Stomach smooth muscle (tissue), 2 donors: ENCODE data around the gene NAA80.
"Not testable (repeated sequence)": the region's sequence is repeated elsewhere in the genome, so short reads cannot be mapped to it uniquely, and the experiment has no call there.

Source experiments
- H3K27ac ChIP-seq: one replicate; pipeline ENCODE4 v1.7.0; 2013; ENCODE audit warnings: mild to moderate bottlenecking, low read length, inconsistent platforms
- H3K27me3 ChIP-seq, 2 donors: one replicate each; pipeline ENCODE4 v1.7.0; 2013; ENCODE audit warnings: low read length in 2 of 2; ENCODE audit not compliant: insufficient read depth in 2 of 2, control insufficient read depth in 1 of 2
- H3K36me3 ChIP-seq, 2 donors: one replicate each; pipeline ENCODE4 v1.7.0; 2013; ENCODE audit warnings: low read length in 2 of 2; ENCODE audit not compliant: control insufficient read depth in 2 of 2, insufficient read depth in 2 of 2
- H3K4me1 ChIP-seq: one replicate; pipeline ENCODE4 v1.7.0; 2013; ENCODE audit warnings: low read length; ENCODE audit not compliant: control insufficient read depth, insufficient read depth
- H3K4me3 ChIP-seq, 2 donors: one replicate each; pipeline ENCODE4 v1.7.0; 2013; ENCODE audit warnings: low read length in 2 of 2
- H3K9ac ChIP-seq, 2 donors: one replicate each; pipeline ENCODE4 v1.7.0; 2013; ENCODE audit warnings: low read length in 2 of 2, mild to moderate bottlenecking in 1 of 2
- H3K9me3 ChIP-seq, 2 donors: one replicate each; pipeline ENCODE4 v1.7.0; 2013; ENCODE audit warnings: low read length in 2 of 2; ENCODE audit not compliant: control insufficient read depth in 2 of 2
- donor health status: healthy.
- donor health status: Pancreatic carcinoma.

NAA80 gene

DNA sequence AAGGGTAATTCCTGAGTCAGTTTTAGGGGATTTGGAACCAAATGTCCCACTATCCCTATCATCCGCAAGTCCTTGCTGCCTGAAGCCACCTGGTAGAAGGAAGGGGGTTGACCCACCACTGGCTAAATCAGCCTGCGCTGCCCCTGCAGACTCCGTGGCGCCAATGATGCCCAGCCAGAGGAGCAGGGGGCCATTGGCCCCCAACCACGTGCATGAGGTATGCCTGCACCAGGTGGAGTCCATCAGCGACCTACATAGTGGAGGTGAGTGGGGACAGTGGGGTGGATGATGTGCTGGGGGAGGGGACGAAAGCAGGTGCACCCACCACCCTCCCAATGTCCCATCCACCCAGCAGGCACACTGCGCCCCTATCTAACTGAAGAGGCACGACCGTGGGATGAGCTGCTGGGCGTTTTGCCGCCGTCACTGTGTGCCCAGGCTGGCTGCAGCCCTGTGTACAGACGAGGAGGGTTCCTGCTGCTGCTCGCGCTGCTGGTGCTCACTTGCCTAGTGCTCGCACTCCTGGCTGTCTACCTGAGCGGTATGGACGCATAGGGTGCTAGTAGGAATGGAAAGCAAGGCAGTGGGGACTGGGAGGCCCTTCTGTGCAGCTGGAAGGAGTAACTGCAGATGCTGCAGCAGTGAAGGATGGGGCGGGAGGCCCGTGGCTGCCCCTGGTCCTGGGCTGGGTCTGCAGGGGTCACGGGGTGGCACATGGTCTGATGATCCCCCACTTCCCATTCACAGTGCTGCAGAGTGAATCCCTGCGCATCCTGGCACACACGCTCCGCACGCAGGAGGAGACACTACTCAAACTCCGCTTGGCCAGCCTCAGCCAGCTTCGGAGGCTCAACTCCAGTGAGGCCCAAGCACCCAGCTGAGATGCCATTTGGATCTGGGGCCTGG, 12.6 kb downstream of the NAA80 start:
- no peak overlapping the region for H3K4me3 ChIP-seq
- no peaks in the 10 kb centered on the region for H3K27me3 ChIP-seq
- peaks cover 28 to 30% of the 10 kb centered on the region in 2 donors for H3K36me3 ChIP-seq
- no peak overlapping the region for H3K9ac ChIP-seq
- H3K27ac ChIP-seq, result no peak overlapping the region
- peaks cover 12% of the 10 kb centered on the region for H3K4me1 ChIP-seq
- no peaks in the 10 kb centered on the region for H3K9me3 ChIP-seq

DNA sequence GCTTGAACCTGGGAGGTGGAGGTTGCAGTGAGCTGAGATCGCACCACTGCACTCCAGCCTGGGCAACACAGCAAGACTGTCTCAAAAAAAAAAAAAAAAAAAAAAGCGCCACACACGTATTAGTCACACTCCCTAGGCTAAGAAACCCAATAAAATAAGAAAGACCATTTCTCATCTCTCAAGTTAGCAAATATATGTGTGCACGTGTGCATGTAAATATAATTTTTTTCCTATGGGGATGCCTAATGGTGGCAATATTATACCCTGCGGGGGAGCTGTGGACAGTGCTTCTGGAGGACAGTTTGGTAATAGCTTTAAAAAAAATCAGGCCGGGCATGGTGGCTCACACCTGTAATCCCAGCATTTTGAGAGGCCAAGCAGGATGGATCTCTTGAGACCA, 15.1 kb downstream of the NAA80 start:
- H3K9ac ChIP-seq, H3K4me1 ChIP-seq, H3K9me3 ChIP-seq, H3K4me3 ChIP-seq, H3K27me3 ChIP-seq, H3K27ac ChIP-seq: not testable (repeated sequence)
- peaks cover 17% of the 10 kb centered on the region in 2 donors for H3K36me3 ChIP-seq

DNA sequence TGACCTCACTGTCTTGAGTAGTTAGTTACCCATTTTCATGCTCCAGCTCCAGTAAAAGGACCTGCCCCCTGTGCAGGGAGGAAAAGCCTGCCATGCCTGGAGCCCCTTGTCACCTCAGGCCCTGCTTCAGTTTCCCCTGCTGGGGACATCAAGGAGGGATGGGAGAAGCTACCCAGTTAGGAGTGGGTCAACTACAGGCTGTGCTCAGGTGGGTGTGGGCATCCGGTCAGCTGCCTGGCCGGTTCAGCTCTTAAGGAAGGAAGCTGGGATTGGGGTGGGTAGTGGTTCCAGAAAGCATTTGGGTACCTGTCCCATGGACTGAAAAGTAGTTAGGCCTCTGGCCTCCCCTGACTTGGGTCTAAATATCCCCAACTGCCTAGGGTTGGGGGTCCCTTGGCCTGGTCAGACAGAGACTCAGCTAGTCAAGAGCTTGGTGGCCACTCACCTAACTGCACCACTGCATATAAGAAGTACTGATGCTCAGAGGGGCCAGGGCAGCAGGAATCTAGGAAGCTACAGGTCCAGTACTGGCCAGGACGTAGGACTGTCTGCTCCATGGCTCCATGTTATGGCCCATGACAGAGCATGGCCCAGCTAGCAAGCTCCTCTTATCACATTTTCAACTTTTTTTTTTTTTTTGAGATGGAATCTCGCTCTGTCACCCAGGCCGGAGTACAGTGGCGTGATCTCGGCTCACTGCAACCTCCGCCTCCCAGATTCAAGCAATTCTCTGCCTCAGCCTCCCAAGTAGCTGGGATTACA, 19.8 kb downstream of the NAA80 start:
- H3K27me3 ChIP-seq, result peaks cover 5 to 8% of the 10 kb centered on the region in 2 donors
- H3K27ac ChIP-seq, result no peak overlapping the region
- H3K4me3 ChIP-seq, result no peak overlapping the region
- H3K9ac ChIP-seq, result peak overlapping the region; percentile 3 to 21
- H3K36me3 ChIP-seq, result no peaks in the 10 kb centered on the region
- no peaks in the 10 kb centered on the region for H3K9me3 ChIP-seq
- H3K4me1 ChIP-seq, result peaks cover 22% of the 10 kb centered on the region

DNA sequence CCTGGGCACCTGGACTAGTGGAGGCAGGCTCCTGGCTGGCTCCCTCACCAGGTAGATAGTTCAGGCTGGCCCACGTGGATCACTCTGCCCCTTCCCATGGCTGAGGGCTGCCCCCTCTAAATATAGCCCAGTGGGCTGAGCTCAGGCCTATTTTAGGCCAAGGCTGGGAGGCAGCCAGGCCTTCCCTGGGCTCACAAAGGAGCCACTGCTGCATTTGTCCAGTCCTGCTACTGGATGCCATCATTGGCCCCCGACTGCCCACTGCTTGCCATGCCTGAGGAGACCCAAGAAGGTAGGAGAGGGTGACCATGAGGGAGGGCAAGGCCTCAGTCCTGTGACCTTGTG, 20.4 kb downstream of the NAA80 start, which contains the start of gene LSMEM2:
LSMEM2 (plus strand) TSS at position 208 of the 345 bp plus-strand sequence; CDS start at position 235, 27 bp downstream.
- Histone ChIP-seq H3K27me3 (peaks cover 5 to 12% of the 10 kb centered on the region in 2 donors), H3K36me3 (no peaks in the 10 kb centered on the region), H3K4me3 (no peak within 1 kb of the TSS), H3K4me1 (peaks cover 24% of the 10 kb centered on the region), H3K9ac (peak within 1 kb of the TSS; percentile 3 to 36), H3K9me3 (no peaks in the 10 kb centered on the region), H3K27ac (no peak within 1 kb of the TSS)

DNA sequence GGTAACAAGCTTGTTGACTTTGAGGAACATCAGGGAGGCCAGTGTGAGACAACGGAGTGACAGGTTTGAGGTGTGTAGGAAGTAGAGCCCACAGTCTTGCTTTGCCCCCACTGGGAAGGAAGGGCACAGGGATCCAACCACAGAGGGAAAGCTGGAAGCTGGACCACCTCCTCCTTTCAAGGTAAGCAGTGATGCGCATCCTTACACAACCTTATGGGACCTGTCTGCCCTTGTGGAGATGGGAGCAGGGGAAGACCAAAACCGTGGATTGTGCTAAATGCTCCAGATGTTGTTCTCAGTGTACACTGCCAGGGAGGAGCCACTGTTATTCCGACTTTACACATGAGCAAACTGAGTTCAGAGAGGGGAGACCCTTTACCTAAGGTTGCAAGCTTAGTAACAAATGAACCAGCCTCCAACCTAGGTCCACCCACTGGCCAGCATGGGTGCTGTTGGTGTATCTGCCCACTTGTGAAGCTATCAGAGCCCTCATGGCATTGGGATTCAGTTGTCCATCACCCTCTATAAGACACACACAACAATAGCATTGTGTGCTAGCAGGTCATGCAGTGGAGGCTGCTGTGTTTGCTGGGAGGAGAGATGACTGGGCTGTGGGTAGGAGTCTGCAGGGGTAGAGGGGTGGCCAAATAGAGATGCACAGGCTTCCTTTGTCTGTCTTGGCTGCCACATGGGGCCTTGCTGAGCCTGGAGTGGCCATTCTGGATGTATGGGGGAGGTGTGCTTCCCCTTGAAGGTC, 20.9 kb downstream of the NAA80 start:
- Histone ChIP-seq H3K27ac (no peak overlapping the region), H3K4me3 (no peak overlapping the region)

DNA sequence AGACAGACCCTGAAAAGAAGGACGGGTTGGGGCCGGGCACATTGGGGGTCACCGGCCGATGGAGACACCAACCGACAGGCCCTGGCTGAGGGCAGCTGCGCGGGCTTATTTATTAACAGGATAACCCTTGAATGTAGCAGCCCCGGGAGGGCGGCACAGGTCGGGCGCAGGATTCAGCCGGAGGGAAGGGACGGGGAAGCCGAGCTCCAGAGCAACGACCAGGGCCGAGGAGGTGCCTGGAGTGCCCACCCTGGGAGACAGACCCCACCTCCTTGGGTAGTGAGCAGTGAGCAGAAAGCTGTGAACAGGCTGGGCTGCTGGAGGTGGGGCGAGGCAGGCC, 22.5 kb downstream of the NAA80 start:
- no peaks in the 10 kb centered on the region for H3K9me3 ChIP-seq
- peaks cover 32% of the 10 kb centered on the region for H3K4me1 ChIP-seq
- H3K4me3 ChIP-seq, result no peak overlapping the region
- H3K9ac ChIP-seq, result no peak overlapping the region
- no peak overlapping the region for H3K27ac ChIP-seq
- no peaks in the 10 kb centered on the region for H3K36me3 ChIP-seq
- peaks cover 5 to 20% of the 10 kb centered on the region in 2 donors for H3K27me3 ChIP-seq

More for the DNA sequence above, 20.9 kb downstream of the NAA80 start:
- Histone ChIP-seq H3K9ac (peak overlapping the region in 1 of 2 donors; percentile 36), H3K9me3 (no peaks in the 10 kb centered on the region), H3K27me3 (peaks cover 5 to 17% of the 10 kb centered on the region in 2 donors), H3K36me3 (no peaks in the 10 kb centered on the region), H3K4me1 (peaks cover 27% of the 10 kb centered on the region)

DNA sequence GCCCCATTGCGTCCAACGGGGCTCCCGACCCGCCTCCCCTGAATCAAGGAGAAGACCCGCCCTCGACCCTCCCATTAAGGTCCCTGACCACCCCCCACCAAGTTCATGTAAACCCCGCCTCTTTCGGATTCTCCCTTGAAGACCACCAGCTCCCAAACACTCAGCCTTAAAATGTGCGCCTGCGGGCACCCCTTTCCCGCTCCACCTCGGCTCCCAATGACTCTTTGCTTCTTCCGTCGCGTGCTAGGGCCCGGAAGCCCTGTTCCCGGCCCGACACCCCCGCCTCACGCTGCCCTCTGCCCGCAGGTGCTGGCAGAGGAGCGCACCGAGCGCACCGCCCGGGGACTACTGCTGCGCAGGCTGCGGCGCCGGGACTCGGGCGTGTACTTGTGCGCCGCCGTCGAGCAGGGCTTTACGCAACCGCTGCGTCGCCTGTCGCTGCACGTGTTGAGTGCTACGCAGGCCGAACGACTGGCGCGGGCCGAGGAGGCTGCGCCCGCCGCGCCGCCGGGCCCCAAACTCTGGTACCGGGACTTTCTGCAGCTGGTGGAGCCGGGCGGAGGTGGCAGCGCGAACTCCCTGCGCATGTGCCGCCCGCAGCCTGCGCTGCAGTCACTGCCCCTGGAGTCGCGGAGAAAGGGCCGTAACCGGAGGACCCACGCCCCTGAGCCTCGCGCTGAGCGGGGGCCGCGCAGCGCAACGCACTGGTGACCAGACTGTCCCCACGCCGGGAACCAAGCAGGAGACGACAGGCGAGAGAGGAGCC, 23.0 kb downstream of the NAA80 start:
- Histone ChIP-seq H3K27me3 (peaks cover 5 to 20% of the 10 kb centered on the region in 2 donors), H3K9me3 (no peaks in the 10 kb centered on the region), H3K27ac (no peak overlapping the region), H3K4me3 (no peak overlapping the region), H3K4me1 (peaks cover 32% of the 10 kb centered on the region), H3K9ac (no peak overlapping the region), H3K36me3 (no peaks in the 10 kb centered on the region)

DNA sequence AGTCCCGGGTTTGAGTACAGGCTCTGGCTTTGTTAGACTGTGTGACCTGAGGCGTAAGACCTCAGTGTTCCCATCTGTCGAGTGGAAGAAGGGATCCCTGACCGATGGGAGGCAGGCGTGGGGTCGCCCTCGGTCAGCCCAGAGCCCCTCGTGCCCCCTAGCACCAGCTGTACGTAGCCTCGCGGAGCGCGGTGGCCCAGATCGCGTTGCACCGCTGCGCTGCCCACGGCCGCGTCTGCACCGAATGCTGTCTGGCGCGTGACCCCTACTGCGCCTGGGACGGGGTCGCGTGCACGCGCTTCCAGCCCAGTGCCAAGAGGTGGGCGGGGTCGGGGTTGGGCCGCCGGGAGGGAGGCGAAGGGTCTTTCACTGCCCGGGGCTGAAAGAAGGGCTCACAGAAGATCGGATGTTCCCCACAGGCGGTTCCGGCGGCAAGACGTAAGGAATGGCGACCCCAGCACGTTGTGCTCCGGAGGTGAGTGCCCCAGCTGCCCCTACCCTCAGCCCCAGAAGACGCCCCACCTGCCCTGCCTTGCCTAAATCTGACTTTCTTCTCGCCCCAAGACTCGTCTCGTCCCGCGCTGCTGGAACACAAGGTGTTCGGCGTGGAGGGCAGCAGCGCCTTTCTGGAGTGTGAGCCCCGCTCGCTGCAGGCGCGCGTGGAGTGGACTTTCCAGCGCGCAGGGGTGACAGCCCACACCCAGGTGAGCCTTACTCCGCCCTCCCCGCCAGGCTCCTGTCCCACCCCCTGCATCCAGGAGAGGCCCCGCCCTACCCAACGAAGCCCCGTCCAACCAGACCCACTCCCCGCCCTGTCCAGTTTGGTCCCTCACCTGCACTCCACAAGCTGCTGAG, 23.8 kb downstream of the NAA80 start:
- H3K27ac ChIP-seq, result no peak overlapping the region

DNA sequence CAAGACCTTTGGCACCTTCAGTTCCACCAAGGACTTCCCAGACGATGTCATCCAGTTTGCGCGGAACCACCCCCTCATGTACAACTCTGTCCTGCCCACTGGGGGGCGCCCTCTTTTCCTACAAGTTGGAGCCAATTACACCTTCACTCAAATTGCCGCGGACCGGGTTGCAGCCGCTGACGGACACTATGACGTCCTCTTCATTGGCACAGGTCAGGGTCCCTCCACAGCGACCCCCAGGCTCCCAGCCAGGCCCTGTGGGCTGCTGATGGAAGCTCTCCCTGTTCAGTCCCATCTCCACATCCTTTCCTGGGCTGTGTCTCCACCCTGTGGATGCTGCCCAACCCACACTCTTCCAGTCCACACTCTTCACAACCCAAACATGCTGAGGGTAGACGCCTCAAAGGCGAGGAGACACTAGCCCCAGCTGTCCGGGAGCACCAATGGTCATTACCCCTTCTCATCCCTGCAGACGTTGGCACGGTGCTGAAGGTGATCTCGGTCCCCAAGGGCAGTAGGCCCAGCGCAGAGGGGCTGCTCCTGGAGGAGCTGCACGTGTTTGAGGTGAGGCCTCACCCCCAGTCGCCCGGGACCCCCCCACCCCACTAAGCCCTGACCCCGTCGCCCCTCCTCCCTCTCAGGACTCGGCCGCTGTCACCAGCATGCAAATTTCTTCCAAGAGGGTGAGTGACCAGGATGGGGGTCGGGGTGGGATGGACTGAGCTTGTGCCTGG, 24.7 kb downstream of the NAA80 start:
- H3K36me3 ChIP-seq, result no peaks in the 10 kb centered on the region
- no peaks in the 10 kb centered on the region for H3K9me3 ChIP-seq
- H3K9ac ChIP-seq, result no peak overlapping the region
- no peak overlapping the region for H3K4me3 ChIP-seq
- peaks cover 5 to 20% of the 10 kb centered on the region in 2 donors for H3K27me3 ChIP-seq
- peaks cover 41% of the 10 kb centered on the region for H3K4me1 ChIP-seq
- no peak overlapping the region for H3K27ac ChIP-seq

More for the DNA sequence above, 23.8 kb downstream of the NAA80 start:
- H3K36me3 ChIP-seq, result no peaks in the 10 kb centered on the region
- no peak overlapping the region for H3K9ac ChIP-seq
- peaks cover 35% of the 10 kb centered on the region for H3K4me1 ChIP-seq
- H3K9me3 ChIP-seq, result no peaks in the 10 kb centered on the region
- peaks cover 5 to 20% of the 10 kb centered on the region in 2 donors for H3K27me3 ChIP-seq
- H3K4me3 ChIP-seq, result no peak overlapping the region
